ENCODE results near the gene MCTP1. TPM values are rescaled to one million over a fixed set of nuclear protein-coding genes. Genes with fewer than 3 reads are reported as not detected.

MCTP1 gene
- total RNA-seq, 4 donors from 2014 or later: 27.2 to 238 (median 54.5) TPM

- no peak for DNase-seq (ENCODE audit: low spot score)
- no peak for ATAC-seq (ENCODE audit: low FRiP score)
- TF ChIP-seq, protein P1, sequence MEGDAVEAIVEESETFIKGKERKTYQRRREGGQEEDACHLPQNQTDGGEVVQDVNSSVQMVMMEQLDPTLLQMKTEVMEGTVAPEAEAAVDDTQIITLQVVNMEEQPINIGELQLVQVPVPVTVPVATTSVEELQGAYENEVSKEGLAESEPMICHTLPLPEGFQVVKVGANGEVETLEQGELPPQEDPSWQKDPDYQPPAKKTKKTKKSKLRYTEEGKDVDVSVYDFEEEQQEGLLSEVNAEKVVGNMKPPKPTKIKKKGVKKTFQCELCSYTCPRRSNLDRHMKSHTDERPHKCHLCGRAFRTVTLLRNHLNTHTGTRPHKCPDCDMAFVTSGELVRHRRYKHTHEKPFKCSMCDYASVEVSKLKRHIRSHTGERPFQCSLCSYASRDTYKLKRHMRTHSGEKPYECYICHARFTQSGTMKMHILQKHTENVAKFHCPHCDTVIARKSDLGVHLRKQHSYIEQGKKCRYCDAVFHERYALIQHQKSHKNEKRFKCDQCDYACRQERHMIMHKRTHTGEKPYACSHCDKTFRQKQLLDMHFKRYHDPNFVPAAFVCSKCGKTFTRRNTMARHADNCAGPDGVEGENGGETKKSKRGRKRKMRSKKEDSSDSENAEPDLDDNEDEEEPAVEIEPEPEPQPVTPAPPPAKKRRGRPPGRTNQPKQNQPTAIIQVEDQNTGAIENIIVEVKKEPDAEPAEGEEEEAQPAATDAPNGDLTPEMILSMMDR (IDR thresholded peaks at IDR 0.05): no peak
These were observed 201.3 kb downstream of the MCTP1 start for GRCh38 chr5:95083606-95084005.

- ATAC-seq (ENCODE audit: low FRiP score): no peak
- TF ChIP-seq, protein P1 (IDR thresholded peaks at IDR 0.05): no peak
- DNase-seq (ENCODE audit: low spot score): no peak
These were observed 202.9 kb downstream of the MCTP1 start for GRCh38 chr5:95081982-95082381.

GRCh38 chr5:95081500-95081960 is 203.4 kb downstream of the MCTP1 start:
- DNase-seq (ENCODE audit: low spot score): no peak
- TF ChIP-seq, protein P1 (IDR thresholded peaks at IDR 0.05): no peak
- ATAC-seq (ENCODE audit: low FRiP score): peak; percentile 46

DNA sequence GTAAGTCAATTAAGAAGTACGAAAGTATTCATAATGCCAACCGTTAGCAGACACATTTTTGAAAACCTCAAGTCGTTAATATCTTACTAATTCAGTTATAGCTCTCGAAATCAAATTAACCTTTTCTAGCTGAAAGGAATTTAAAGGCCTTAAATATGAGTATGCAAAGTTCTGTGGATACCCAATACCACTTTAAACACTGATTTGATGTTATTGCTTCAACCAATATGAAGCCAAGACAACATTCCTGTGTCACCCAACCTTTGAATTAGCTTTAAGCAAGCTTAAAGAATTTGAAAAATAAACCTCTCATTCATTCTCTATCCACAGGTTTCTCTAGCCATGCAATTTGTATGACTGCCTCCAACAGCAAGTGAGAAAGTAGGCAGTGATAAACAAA is 204.5 kb downstream of the MCTP1 start:
- TF ChIP-seq, protein P1 (IDR thresholded peaks at IDR 0.05): no peak
- no peak for ATAC-seq (ENCODE audit: low FRiP score)
- no peak for DNase-seq (ENCODE audit: low spot score)

GRCh38 chr5:95080030-95080429 is 204.9 kb downstream of the MCTP1 start:
- TF ChIP-seq, protein P1 (IDR thresholded peaks at IDR 0.05): no peak
- DNase-seq (ENCODE audit: low spot score) (no peak), ATAC-seq (ENCODE audit: low FRiP score) (no peak)

GRCh38 chr5:95078868-95079267 is 206.0 kb downstream of the MCTP1 start:
- TF ChIP-seq, protein P1 (IDR thresholded peaks at IDR 0.05): no peak
- DNase-seq (ENCODE audit: low spot score): no peak
- ATAC-seq (ENCODE audit: low FRiP score): no peak

- TF ChIP-seq, protein P1 (IDR thresholded peaks at IDR 0.05): no peak
- DNase-seq (ENCODE audit: low spot score): no peak
- no peak for ATAC-seq (ENCODE audit: low FRiP score)
These were observed 208.3 kb downstream of the MCTP1 start for GRCh38 chr5:95076395-95077185.

Data from omental fat pad (tissue), 4 donors.